ENCODE measurements around the gene PSTPIP1. TPM values are rescaled to one million over a fixed set of nuclear protein-coding genes. Genes with fewer than 3 reads are reported as not detected.

The PSTPIP1 gene
- total and polyA plus RNA-seq, 2 of the 8 experiments (the other 6 are each of a cell fraction or from before 2014, with no cell fraction given) = 1.6 to 1.8 TPM

GRCh38 chr15:77064539-77065308, 69.8 kb downstream of the PSTPIP1 start:
- WGBS, 2 experiments (ENCODE audit: extremely low coverage in 1 of 2, insufficient coverage in 1 of 2, insufficient read length in 1 of 2, insufficient replicate concordance in 2 of 2, low coverage in 1 of 2, low lambda C conversion rate in 2 of 2, missing lambda C conversion rate in 1 of 2) = 91 to 100% methylated on average over 1 to 6 of the region's 6 CpGs
- Histone ChIP-seq H3K56ac (replicated peaks; ENCODE audit: insufficient read length, low read depth, low read length) (no peak overlapping the region), H2AFZ (ENCODE audit: low read length) (no peak overlapping the region), H3K79me1 (ENCODE audit: low read depth, low read length) (peaks cover 2% of the 10 kb centered on the region; the same call in 1 of the 2 replicates), H3K4ac (replicated peaks; ENCODE audit: insufficient read length, low read depth, low read length) (no peak overlapping the region), H3K9me3 (ENCODE audit: insufficient read depth in 2 of 2, low read depth in 1 of 2, low read length in 1 of 2) (no peaks in the 10 kb centered on the region), H3K4me3 (ENCODE audit: extremely low read depth in 1 of 4, insufficient read depth in 2 of 4, low read depth in 3 of 4, low read length in 4 of 4) (no peak overlapping the region), H3K4me2 (ENCODE audit: insufficient read depth in 1 of 2, low read depth in 2 of 2, low read length in 2 of 2) (no peak overlapping the region), H4K5ac (ENCODE audit: insufficient read length, low read depth, low read length) (no peak overlapping the region), H3K36me3 (ENCODE audit: control insufficient read depth in 2 of 4, insufficient read depth in 4 of 4, low read length in 3 of 4) (no peaks in the 10 kb centered on the region), H3K27ac (ENCODE audit: low read depth, low read length) (no peak overlapping the region), H2BK20ac (ENCODE audit: low read length) (no peak overlapping the region), H3K23me2 (ENCODE audit: low read depth, low read length) (peaks cover 3% of the 10 kb centered on the region; the same call in 1 of the 2 replicates), H3K14ac (ENCODE audit: insufficient read length) (no peak overlapping the region), H3K18ac (ENCODE audit: extremely low read depth, low read length) (no peak overlapping the region), H2BK5ac (ENCODE audit: low read depth, low read length) (no peak overlapping the region), H4K91ac (replicated peaks; ENCODE audit: insufficient read length, low read length) (no peak overlapping the region), H3K27me3 (replicated peaks in 1 of 4; ENCODE audit: control insufficient read depth in 3 of 4, extremely low read depth in 1 of 4, insufficient read depth in 3 of 4, low read length in 3 of 4) (peaks cover 0 to 1% (median 0%) of the 10 kb centered on the region in 4 experiments; a peak in 1 of 7 replicates), H2BK120ac (replicated peaks; ENCODE audit: low read depth, low read length) (no peak overlapping the region), H3K4me1 (replicated peaks in 1 of 4; ENCODE audit: control insufficient read depth in 3 of 4, insufficient read depth in 4 of 4, low read length in 3 of 4) (peaks cover 1 to 6% (median 6%) of the 10 kb centered on the region in 4 experiments; a peak in 3 of 7 replicates), H3K23ac (ENCODE audit: insufficient read length) (no peak overlapping the region), H2BK15ac (ENCODE audit: low read length) (no peak overlapping the region), H3K79me2 (ENCODE audit: control insufficient read depth in 1 of 2, insufficient read depth in 2 of 2, low read length in 2 of 2) (peaks cover 0 to 95% of the 10 kb centered on the region in 2 experiments; a peak in 2 of 4 replicates), H3K9ac (replicated peaks in 1 of 4; ENCODE audit: extremely low read depth in 1 of 4, low read depth in 3 of 4, low read length in 3 of 4) (no peak overlapping the region), H2AK5ac (ENCODE audit: low read depth, low read length) (no peak overlapping the region), H4K20me1 (replicated peaks in 1 of 2; ENCODE audit: control insufficient read depth in 1 of 2, insufficient read depth in 2 of 2, low read length in 2 of 2) (peaks cover 10 to 12% of the 10 kb centered on the region in 2 experiments), H4K8ac (ENCODE audit: extremely low read depth, insufficient read depth, low read length) (no peak overlapping the region), H2BK12ac (ENCODE audit: low read depth, low read length) (no peak overlapping the region)
- CTCF ChIA-PET (ENCODE audit: partially characterized antibody) = interaction anchor here (0.6 to 0.7 kb wide), 4 partner anchors 32 to 800 kb away, joined by 3 to 4 read pairs (median 4); no protein-coding TSS in a partner anchor
- POLR2A ChIA-PET (ENCODE audit: partially characterized antibody) = interaction anchor here (0.6 to 0.7 kb wide), 3 partner anchors 20 to 748 kb away, joined by 3 read pairs; no protein-coding TSS in a partner anchor
- DNase-seq (ENCODE audit: low read depth in 1 of 2, low spot score in 2 of 2) = no peak
- FAIRE-seq = no peak
- no peak for TF ChIP-seq PHF8 (conservative IDR thresholded peaks at IDR 0.05; ENCODE audit: low read depth, low read length)
- no peak for TF ChIP-seq TBP (IDR thresholded peaks at IDR 0.05; ENCODE audit: low read depth, low read length)
- TF ChIP-seq GABPA (IDR thresholded peaks at IDR 0.05; ENCODE audit: borderline replicate concordance, insufficient read depth, low read length) = no peak
